Chondrocyte (in vitro differentiated cells): Measurements from ENCODE around the gene GAB3. TPM values are rescaled to one million over a fixed set of nuclear protein-coding genes. Genes with fewer than 3 reads are reported as not detected.
"Not testable (repeated sequence)": the region's sequence is repeated elsewhere in the genome, so short reads cannot be mapped to it uniquely, and the experiment has no call there.

Experiments used
- DNase-seq: peaks from one replicate; pipeline ENCODE4 v3.0.0; 2021; ENCODE audit warnings: mixed read lengths, low spot score
- H3K27ac Mint-ChIP-seq: one replicate; pipeline ENCODE4 v1.8.0; 2021; ENCODE audit warnings: mild to moderate bottlenecking, moderate library complexity, mixed read lengths; ENCODE audit not compliant: unreplicated experiment
- H3K27me3 Mint-ChIP-seq: 2 replicates; pipeline ENCODE4 v1.8.0; 2021; ENCODE audit warnings: low read depth, mixed read lengths
- H3K36me3 Mint-ChIP-seq: 2 replicates; pipeline ENCODE4 v1.8.0; 2021; ENCODE audit warnings: low read depth, mixed read lengths
- H3K4me1 Mint-ChIP-seq: 2 replicates; pipeline ENCODE4 v1.8.0; 2021; ENCODE audit warnings: low read depth, mild to moderate bottlenecking, mixed read lengths
- H3K4me3 Mint-ChIP-seq: one replicate; pipeline ENCODE4 v1.8.0; 2021; ENCODE audit warnings: mild to moderate bottlenecking, moderate library complexity, mixed read lengths; ENCODE audit not compliant: unreplicated experiment
- H3K9me3 Mint-ChIP-seq: 2 replicates; pipeline ENCODE4 v1.8.0; 2021; ENCODE audit warnings: low read depth, mixed read lengths
- total RNA-seq: library from RNA; stranded (reverse); gene quantifications from 3 replicates; pipeline ENCODE4 v1.2.1, GENCODE V29; 2021

Gene GAB3
- total RNA-seq, 1 donor from 2014 or later = 2.0 TPM

DNA sequence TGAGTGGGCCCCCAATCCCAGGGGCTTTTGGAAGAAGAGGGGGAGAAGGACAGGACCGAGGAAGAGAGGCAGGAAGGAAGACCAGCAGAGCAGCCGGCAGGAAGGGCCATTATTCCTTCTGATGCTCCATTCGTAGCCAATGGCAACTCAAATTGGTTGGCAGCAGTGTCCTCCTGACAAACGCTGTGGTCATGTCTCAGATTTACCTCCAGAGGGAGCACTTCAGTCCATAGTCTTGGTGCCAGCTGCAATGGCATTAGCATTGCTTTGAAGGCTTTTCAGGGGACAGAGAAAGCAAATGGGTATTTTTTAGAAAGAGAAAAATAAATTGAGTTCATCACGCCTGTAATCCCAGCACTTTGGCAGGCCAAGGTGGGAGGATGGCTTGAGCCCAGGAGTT lies 121.9 kb downstream of the GAB3 start:
- H3K4me3 Mint-ChIP-seq, H3K36me3 Mint-ChIP-seq, DNase-seq, H3K9me3 Mint-ChIP-seq, H3K27me3 Mint-ChIP-seq, H3K4me1 Mint-ChIP-seq, H3K27ac Mint-ChIP-seq: not testable (repeated sequence)

Other genes with a start within 250 kb of the GAB3 start
- 35.7 to 38.5 TPM (median 36.5 TPM) in 3 replicates for gene FAM3A, start 234.8 kb downstream of the GAB3 start, total RNA-seq
- 63.9 to 165 TPM (median 67.6 TPM) in 3 replicates for gene G6PD, start 204.2 kb downstream of the GAB3 start, total RNA-seq
- 21.6 to 28.3 TPM (median 22.4 TPM) in 3 replicates for gene IKBKG, start 203.5 kb downstream of the GAB3 start, total RNA-seq
- gene CTAG1A, start 165.9 kb downstream of the GAB3 start, total RNA-seq = not detected in 3 replicates
- gene CTAG1B, start 131.8 kb downstream of the GAB3 start, total RNA-seq = not detected in 3 replicates
- not detected in 3 replicates for gene CTAG2, start 97.5 kb downstream of the GAB3 start, total RNA-seq
- 31.1 to 38.1 TPM (median 31.2 TPM) in 3 replicates for gene DKC1, start 11.8 kb upstream of the GAB3 start, total RNA-seq
- gene MPP1, start 54.4 kb upstream of the GAB3 start, total RNA-seq = 9.0 to 14.2 TPM (median 13.3 TPM) in 3 replicates
- gene SMIM9, start 83.6 kb upstream of the GAB3 start, total RNA-seq = not detected in 3 replicates
- 22.8 to 34.0 TPM (median 29.6 TPM) in 3 replicates for gene F8A1, start 135.3 kb upstream of the GAB3 start, total RNA-seq